Colonic mucosa (tissue), 4 donors: ENCODE measurements around the gene WNT9A. TPM values are rescaled to one million over a fixed set of nuclear protein-coding genes. Genes with fewer than 3 reads are reported as not detected.

Source experiments
- DNase-seq: peaks from one replicate; pipeline ENCODE4 v3.0.0-alpha.2; 2020
- H3K27ac ChIP-seq: fragments of 200-600 bp; one replicate; pipeline ENCODE4 v1.8.0; 2021
- H3K27me3 ChIP-seq: fragments of 200-600 bp; one replicate; pipeline ENCODE4 v1.8.0; 2021
- H3K36me3 ChIP-seq: fragments of 200-600 bp; one replicate; pipeline ENCODE4 v1.8.0; 2021
- H3K4me1 ChIP-seq: fragments of 200-600 bp; one replicate; pipeline ENCODE4 v1.8.0; 2021; ENCODE audit warnings: mild to moderate bottlenecking
- H3K4me3 ChIP-seq: fragments of 200-600 bp; one replicate; pipeline ENCODE4 v1.8.0; 2021
- H3K9ac ChIP-seq, 2 donors: one replicate each; pipeline ENCODE4 v1.7.0; 2013; ENCODE audit warnings: control low read depth in 2 of 2, low read depth in 2 of 2, low read length in 2 of 2
- H3K9me3 ChIP-seq: fragments of 200-600 bp; one replicate; pipeline ENCODE4 v1.8.0; 2021
- intact Hi-C: fragments of 100-400 bp; cut with DNase I; formaldehyde crosslinking; loops from one replicate; pipeline ENCODE4 v1.14.1; 2022
- total RNA-seq, 2 donors: library from RNA; stranded (reverse); fragmentation: NEBNext Ultra II Directional in 1 of 2; extraction: Animal tissue kit (Norgen Biotek cat#: 25700) in 1 of 2; gene quantifications; one replicate each; pipeline ENCODE4 v1.2.1, GENCODE V29; 2021
- TF ChIP-seq, protein P1 (sequence below): fragments of 200-600 bp; IDR thresholded peaks from one replicate; pipeline ENCODE4 v1.8.0; 2022; ENCODE audit warnings: antibody characterized with exemption, mild to moderate bottlenecking
- donor health status: healthy.
- donor health status: DM: no; HTN: no; CAD: no.
- donor health status: DM: no; HTN: no; CAD: no.

The WNT9A gene
- total RNA-seq, 2 donors from 2014 or later: 2.6 to 3.3 TPM

GRCh38 chr1:227940791-227941241 is 6.9 kb downstream of the WNT9A start:
- Histone ChIP-seq H3K4me1 (peaks cover 6% of the 10 kb centered on the region), H3K27me3 (no peaks in the 10 kb centered on the region), H3K9me3 (no peaks in the 10 kb centered on the region), H3K27ac (no peak overlapping the region), H3K9ac (no peak overlapping the region), H3K4me3 (no peak overlapping the region), H3K36me3 (no peaks in the 10 kb centered on the region)
- DNase-seq: peak; percentile 10
- intact Hi-C loops: no loop called here
- TF ChIP-seq, protein P1, sequence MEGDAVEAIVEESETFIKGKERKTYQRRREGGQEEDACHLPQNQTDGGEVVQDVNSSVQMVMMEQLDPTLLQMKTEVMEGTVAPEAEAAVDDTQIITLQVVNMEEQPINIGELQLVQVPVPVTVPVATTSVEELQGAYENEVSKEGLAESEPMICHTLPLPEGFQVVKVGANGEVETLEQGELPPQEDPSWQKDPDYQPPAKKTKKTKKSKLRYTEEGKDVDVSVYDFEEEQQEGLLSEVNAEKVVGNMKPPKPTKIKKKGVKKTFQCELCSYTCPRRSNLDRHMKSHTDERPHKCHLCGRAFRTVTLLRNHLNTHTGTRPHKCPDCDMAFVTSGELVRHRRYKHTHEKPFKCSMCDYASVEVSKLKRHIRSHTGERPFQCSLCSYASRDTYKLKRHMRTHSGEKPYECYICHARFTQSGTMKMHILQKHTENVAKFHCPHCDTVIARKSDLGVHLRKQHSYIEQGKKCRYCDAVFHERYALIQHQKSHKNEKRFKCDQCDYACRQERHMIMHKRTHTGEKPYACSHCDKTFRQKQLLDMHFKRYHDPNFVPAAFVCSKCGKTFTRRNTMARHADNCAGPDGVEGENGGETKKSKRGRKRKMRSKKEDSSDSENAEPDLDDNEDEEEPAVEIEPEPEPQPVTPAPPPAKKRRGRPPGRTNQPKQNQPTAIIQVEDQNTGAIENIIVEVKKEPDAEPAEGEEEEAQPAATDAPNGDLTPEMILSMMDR: no peak

- intact Hi-C loops: no loop called here
- DNase-seq: peak; percentile 10
- Histone ChIP-seq H3K4me1 (peaks cover under 1% of the 10 kb centered on the region), H3K4me3 (no peak overlapping the region), H3K9ac (no peak overlapping the region), H3K9me3 (no peaks in the 10 kb centered on the region), H3K27me3 (no peaks in the 10 kb centered on the region), H3K27ac (no peak overlapping the region), H3K36me3 (no peaks in the 10 kb centered on the region)
- TF ChIP-seq, protein P1: no peak
Observed at GRCh38 chr1:227939791-227940771, 7.7 kb downstream of the WNT9A start.

GRCh38 chr1:227938911-227939790 is 8.6 kb downstream of the WNT9A start:
- Histone ChIP-seq H3K4me3 (no peak overlapping the region), H3K36me3 (no peaks in the 10 kb centered on the region), H3K27me3 (no peaks in the 10 kb centered on the region), H3K4me1 (no peaks in the 10 kb centered on the region), H3K27ac (no peak overlapping the region), H3K9me3 (no peaks in the 10 kb centered on the region), H3K9ac (no peak overlapping the region)
- TF ChIP-seq, protein P1: no peak
- DNase-seq: no peak
- intact Hi-C loops: no loop called here

DNA sequence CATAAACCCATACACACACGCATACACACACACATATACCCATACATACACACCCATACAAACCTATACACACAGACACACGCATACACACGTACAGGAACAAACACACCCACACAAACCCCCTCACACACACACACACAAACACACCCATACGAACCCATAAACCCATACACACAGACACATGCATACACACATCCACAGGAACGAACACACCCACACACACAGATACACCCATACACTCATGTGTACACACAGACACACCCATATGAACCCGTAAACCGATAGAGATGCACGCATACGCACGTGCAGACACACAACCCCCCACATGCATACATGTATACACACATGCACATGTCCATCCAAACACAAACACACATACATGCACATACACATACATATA is 9.5 kb downstream of the WNT9A start:
- H3K4me1 ChIP-seq: no peaks in the 10 kb centered on the region
- no peak overlapping the region for H3K9ac ChIP-seq
- H3K4me3 ChIP-seq: no peak overlapping the region
- H3K27me3 ChIP-seq: no peaks in the 10 kb centered on the region
- no peaks in the 10 kb centered on the region for H3K9me3 ChIP-seq
- TF ChIP-seq, protein P1: no peak
- H3K27ac ChIP-seq: no peak overlapping the region
- no peak for DNase-seq
- H3K36me3 ChIP-seq: no peaks in the 10 kb centered on the region
- intact Hi-C loops: no loop called here

DNA sequence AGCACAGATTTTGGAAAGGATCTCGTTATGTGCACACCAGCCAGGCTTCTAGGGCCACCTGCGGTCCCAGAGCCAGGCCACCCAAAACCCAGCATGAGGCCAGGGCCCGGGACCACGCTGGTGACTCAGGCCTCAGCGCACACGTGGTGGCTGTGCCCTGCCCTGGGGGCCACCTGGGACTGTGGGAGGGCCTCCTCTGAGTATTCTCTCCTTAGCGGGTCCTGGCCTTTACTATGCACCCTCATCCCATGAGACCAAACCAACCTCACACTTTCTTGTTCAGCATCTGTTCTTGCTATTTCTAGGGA is 9.9 kb downstream of the WNT9A start:
- H3K9ac ChIP-seq: no peak overlapping the region
- no peaks in the 10 kb centered on the region for H3K36me3 ChIP-seq
- no peaks in the 10 kb centered on the region for H3K27me3 ChIP-seq
- no peak for DNase-seq
- no peak overlapping the region for H3K27ac ChIP-seq
- H3K9me3 ChIP-seq: no peaks in the 10 kb centered on the region
- H3K4me3 ChIP-seq: no peak overlapping the region
- H3K4me1 ChIP-seq: no peaks in the 10 kb centered on the region
- intact Hi-C loops: no loop called here
- TF ChIP-seq, protein P1: no peak
